Measurements from ENCODE around the gene PACSIN2. TPM values are rescaled to one million over a fixed set of nuclear protein-coding genes. Genes with fewer than 3 reads are reported as not detected.

PACSIN2 gene
- total and polyA plus RNA-seq, 8 donors = 24.9 to 154 (median 71.6) TPM

DNA sequence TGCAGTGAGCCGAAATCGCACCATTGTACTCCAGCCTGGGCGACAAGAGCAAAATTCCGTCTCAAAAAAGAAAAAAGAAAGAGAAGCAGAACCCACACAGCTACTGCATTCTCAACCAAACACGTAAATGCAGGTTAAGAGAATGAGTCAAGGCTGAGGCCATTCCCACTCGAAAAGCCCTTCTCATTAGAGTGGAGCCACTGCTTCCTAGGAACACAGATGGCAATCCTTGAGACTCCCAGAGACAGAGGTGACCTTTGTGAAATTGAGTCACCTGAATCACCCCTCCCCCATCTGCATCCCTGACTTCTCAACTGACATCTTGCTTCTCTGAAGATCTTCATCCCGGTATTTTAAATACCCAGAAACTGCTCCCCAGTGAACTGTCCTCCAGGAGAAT is 8.2 kb downstream of the PACSIN2 start:
- peaks cover 54 to 94% (median 72%) of the 10 kb centered on the region in 4 donors for H3K4me1 ChIP-seq
- WGBS, 5 donors = 90 to 95% (median 94%) methylated on average over 7 of the region's 7 CpGs
- intact Hi-C loops (cut with DNase I; ENCODE audit: low total_unique reads) = no loop called here
- H3K27me3 ChIP-seq = no peaks in the 10 kb centered on the region
- H3K4me3 ChIP-seq = no peak overlapping the region
- DNase-seq = no peak
- no peaks in the 10 kb centered on the region for H3K9me3 ChIP-seq
- peak overlapping the region in 1 of 5 donors; percentile 47 for H3K27ac ChIP-seq
- H3K36me3 ChIP-seq = no peaks in the 10 kb centered on the region
- TF ChIP-seq POLR2A (IDR thresholded peaks at IDR 0.05) (no peak), EP300 (IDR thresholded peaks at IDR 0.05) (no peak)

DNA sequence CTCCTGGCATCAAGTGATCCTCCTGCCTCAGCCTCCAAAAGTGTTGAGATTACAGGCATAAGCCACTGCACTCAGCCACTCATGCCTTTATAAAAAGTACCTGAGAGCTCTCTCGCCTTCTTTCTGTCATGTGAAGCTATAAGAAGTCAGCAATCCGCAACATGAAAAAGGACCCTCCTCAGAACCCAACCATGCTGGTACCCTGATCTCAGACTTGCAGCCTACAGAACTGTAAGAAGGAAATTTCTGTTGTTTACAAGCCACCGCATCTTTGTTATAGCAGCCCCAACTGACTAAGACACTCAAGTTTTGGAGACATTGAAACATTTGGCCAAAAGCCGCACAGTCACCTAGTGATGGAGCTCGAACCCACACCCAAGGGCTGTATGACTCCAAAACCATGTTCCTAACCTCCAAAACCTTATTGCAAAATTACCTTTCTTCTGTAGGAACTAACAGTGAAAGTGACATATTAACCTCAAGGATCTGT is 8.9 kb downstream of the PACSIN2 start:
- H3K27ac ChIP-seq = no peak overlapping the region
- no peak for DNase-seq
- H3K9me3 ChIP-seq = no peaks in the 10 kb centered on the region
- no peak overlapping the region for H3K4me3 ChIP-seq
- H3K27me3 ChIP-seq = no peaks in the 10 kb centered on the region
- H3K4me1 ChIP-seq = peaks cover 61 to 94% (median 75%) of the 10 kb centered on the region in 4 donors
- WGBS, 5 donors = 93 to 99% (median 97%) methylated on average over 5 of the region's 5 CpGs
- H3K36me3 ChIP-seq = no peaks in the 10 kb centered on the region
- intact Hi-C loops (cut with DNase I; ENCODE audit: low total_unique reads) = no loop called here
- TF ChIP-seq EP300 (IDR thresholded peaks at IDR 0.05) (no peak), POLR2AphosphoS5 (IDR thresholded peaks at IDR 0.05) (no peak), POLR2A (IDR thresholded peaks at IDR 0.05) (no peak)
- TF ChIP-seq, protein P1, sequence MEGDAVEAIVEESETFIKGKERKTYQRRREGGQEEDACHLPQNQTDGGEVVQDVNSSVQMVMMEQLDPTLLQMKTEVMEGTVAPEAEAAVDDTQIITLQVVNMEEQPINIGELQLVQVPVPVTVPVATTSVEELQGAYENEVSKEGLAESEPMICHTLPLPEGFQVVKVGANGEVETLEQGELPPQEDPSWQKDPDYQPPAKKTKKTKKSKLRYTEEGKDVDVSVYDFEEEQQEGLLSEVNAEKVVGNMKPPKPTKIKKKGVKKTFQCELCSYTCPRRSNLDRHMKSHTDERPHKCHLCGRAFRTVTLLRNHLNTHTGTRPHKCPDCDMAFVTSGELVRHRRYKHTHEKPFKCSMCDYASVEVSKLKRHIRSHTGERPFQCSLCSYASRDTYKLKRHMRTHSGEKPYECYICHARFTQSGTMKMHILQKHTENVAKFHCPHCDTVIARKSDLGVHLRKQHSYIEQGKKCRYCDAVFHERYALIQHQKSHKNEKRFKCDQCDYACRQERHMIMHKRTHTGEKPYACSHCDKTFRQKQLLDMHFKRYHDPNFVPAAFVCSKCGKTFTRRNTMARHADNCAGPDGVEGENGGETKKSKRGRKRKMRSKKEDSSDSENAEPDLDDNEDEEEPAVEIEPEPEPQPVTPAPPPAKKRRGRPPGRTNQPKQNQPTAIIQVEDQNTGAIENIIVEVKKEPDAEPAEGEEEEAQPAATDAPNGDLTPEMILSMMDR (IDR thresholded peaks at IDR 0.05) = no peak

DNA sequence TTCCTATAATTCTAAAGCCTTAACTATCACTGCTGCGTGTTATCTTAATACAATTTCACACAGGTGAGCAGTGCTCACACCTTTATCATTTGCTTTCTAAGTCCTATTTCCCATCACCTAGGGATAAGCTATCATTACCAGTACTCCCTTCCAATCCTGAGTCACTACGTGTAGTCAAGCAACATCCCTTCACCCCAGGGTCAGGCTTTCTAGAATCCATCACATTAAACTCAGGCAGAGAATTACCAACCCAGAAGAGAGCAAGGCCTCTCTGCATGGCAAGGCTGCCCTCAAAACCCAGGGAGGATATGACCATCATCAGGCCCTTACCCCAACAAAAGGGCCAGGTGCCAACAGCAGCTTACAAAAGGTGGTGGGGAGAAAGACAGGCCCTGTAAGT is 9.8 kb downstream of the PACSIN2 start:
- no peak for TF ChIP-seq POLR2A (IDR thresholded peaks at IDR 0.05)
- no peak for TF ChIP-seq EP300 (IDR thresholded peaks at IDR 0.05)
- TF ChIP-seq, protein P1 (IDR thresholded peaks at IDR 0.05) = no peak
- no peak for TF ChIP-seq POLR2AphosphoS5 (IDR thresholded peaks at IDR 0.05)
- no peaks in the 10 kb centered on the region for H3K27me3 ChIP-seq
- intact Hi-C loops (cut with DNase I; ENCODE audit: low total_unique reads) = no loop called here
- no peak for DNase-seq
- no peaks in the 10 kb centered on the region for H3K36me3 ChIP-seq
- peak overlapping the region in 1 of 5 donors; percentile 19 for H3K27ac ChIP-seq
- WGBS, 5 donors = 38 to 58% (median 49%) methylated on average over 2 of the region's 2 CpGs
- no peaks in the 10 kb centered on the region for H3K9me3 ChIP-seq
- H3K4me1 ChIP-seq = peaks cover 60 to 97% (median 79%) of the 10 kb centered on the region in 4 donors
- no peak overlapping the region for H3K4me3 ChIP-seq

DNA sequence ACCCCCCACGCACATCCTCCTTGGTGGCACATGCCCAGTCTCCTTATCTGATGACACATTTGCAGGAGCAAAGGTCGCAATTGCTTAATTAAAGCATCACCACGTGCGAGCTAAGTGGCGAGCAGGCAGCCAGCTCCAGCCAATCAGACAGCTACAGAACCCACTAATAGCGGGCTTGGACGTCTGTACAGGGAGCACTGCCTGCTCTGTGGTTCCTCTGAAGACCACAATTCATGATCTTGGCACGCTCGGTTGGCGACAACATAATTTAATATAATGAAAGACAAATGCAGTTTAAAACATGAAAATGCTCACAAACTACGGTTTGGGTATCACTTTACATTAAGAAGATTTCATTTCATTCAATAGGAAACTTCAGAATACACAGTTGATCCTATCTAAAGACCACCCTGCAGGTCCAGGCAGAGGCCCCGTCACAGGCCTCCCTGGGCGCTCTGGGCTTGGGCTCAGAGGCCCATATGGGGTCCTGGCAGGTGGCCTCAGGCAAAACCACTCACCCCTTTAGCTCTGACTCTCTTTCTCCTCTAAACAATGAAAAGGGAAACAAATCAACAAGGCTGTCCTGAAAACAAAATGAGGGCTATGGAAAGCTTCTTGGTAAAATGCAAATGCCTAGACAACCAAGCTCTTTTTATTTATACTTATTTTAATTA is 10.4 kb downstream of the PACSIN2 start:
- Histone ChIP-seq H3K36me3 (no peaks in the 10 kb centered on the region), H3K27me3 (no peaks in the 10 kb centered on the region), H3K9me3 (no peaks in the 10 kb centered on the region), H3K4me3 (no peak overlapping the region), H3K4me1 (peaks cover 59 to 97% (median 77%) of the 10 kb centered on the region in 4 donors), H3K27ac (peak overlapping the region in 3 of 5 donors; percentile 19 to 50 (median 28))
- intact Hi-C loops (cut with DNase I; ENCODE audit: low total_unique reads) = no loop called here
- no peak for DNase-seq
- WGBS, 5 donors = 51 to 64% (median 56%) methylated on average over 12 to 13 of the region's 13 CpGs
- TF ChIP-seq EP300 (IDR thresholded peaks at IDR 0.05) = no peak
- no peak for TF ChIP-seq POLR2A (IDR thresholded peaks at IDR 0.05)
- TF ChIP-seq, protein P1 (IDR thresholded peaks at IDR 0.05) = no peak
- peak in 1 of 3 donors; percentile 29 for TF ChIP-seq POLR2AphosphoS5 (IDR thresholded peaks at IDR 0.05)

DNA sequence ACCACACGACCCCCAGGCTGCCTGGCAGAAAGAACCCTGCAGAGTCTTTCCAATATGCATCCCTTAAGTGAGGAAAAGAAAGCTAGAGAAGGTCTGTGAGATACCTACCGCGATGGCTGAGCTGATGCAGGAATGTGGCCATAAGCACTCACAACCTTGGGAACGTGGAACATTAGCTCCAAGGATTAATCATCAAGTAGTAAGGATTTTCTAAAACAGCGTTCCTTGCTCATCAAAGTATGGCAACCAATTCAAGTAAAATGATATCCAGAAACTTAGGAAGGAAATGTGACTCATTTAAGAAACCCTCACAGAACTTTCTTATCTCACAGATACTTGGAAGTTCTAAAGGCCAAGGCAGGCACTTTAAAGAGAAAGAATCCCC is 12.8 kb downstream of the PACSIN2 start:
- H3K4me3 ChIP-seq = no peak overlapping the region
- intact Hi-C loops (cut with DNase I; ENCODE audit: low total_unique reads) = no loop called here
- H3K27ac ChIP-seq = peak overlapping the region in 4 of 5 donors; percentile 34 to 64 (median 54)
- no peaks in the 10 kb centered on the region for H3K27me3 ChIP-seq
- WGBS, 5 donors = 48 to 62% (median 51%) methylated on average over 5 of the region's 5 CpGs
- TF ChIP-seq POLR2AphosphoS5 (IDR thresholded peaks at IDR 0.05) = no peak
- TF ChIP-seq EP300 (IDR thresholded peaks at IDR 0.05) = no peak
- TF ChIP-seq, protein P1 (IDR thresholded peaks at IDR 0.05) = no peak
- TF ChIP-seq POLR2A (IDR thresholded peaks at IDR 0.05) = no peak
- peaks cover 50 to 97% (median 68%) of the 10 kb centered on the region in 4 donors for H3K4me1 ChIP-seq
- no peaks in the 10 kb centered on the region for H3K9me3 ChIP-seq
- DNase-seq = no peak
- no peaks in the 10 kb centered on the region for H3K36me3 ChIP-seq
